Stimulated activated naive CD4-positive, alpha-beta T cell (primary cell): ENCODE data around the gene TBATA.

Experiments
- DNase-seq, 6 experiments: peaks; one replicate each; lab custom pipeline; 2025; lab: John Stamatoyannopoulos, UW

TBATA gene

GRCh38 chr10:70785190-70785589, at the start of gene TBATA:
TSS of gene TBATA (minus strand) at chr10:70785377. CDS start at chr10:70783379, 1,998 bp downstream.
- DNase-seq: no peak

- no peak for DNase-seq
Observed at GRCh38 chr10:70834441-70835151, 49.4 kb upstream of the TBATA start.

GRCh38 chr10:70834021-70834420, 48.8 kb upstream of the TBATA start:
- no peak for DNase-seq

- no peak for DNase-seq
Observed at GRCh38 chr10:70833601-70834000, 48.4 kb upstream of the TBATA start.

GRCh38 chr10:70832852-70833528, 47.8 kb upstream of the TBATA start:
- no peak for DNase-seq

GRCh38 chr10:70832221-70832620, 47.0 kb upstream of the TBATA start:
- DNase-seq: no peak

- DNase-seq: no peak
Observed at GRCh38 chr10:70830164-70830563, 45.0 kb upstream of the TBATA start.

GRCh38 chr10:70829543-70829942, 44.4 kb upstream of the TBATA start:
- DNase-seq: no peak

GRCh38 chr10:70828923-70829322, 43.7 kb upstream of the TBATA start:
- no peak for DNase-seq

GRCh38 chr10:70827086-70827757, 42.0 kb upstream of the TBATA start:
- no peak for DNase-seq

- no peak for DNase-seq
Observed at GRCh38 chr10:70822076-70822820, 37.1 kb upstream of the TBATA start.

- DNase-seq: peak in 1 of 6 experiments; percentile 10
Observed at GRCh38 chr10:70820976-70821750, 36.0 kb upstream of the TBATA start.

- DNase-seq: peak; percentile 8 to 60 (median 26)
Observed at GRCh38 chr10:70816220-70816894, 31.2 kb upstream of the TBATA start.

- peak; percentile 54 to 86 (median 76) for DNase-seq
Observed at GRCh38 chr10:70815504-70816219, 30.5 kb upstream of the TBATA start, which contains the start of gene SGPL1. TSS of gene SGPL1 (plus strand) at chr10:70815948. CDS start at chr10:70816854, 906 bp downstream.

- DNase-seq: no peak
Observed at GRCh38 chr10:70814126-70814525, 28.9 kb upstream of the TBATA start.

- DNase-seq: no peak
Observed at GRCh38 chr10:70812814-70813213, 27.6 kb upstream of the TBATA start.

GRCh38 chr10:70811881-70812280, 26.7 kb upstream of the TBATA start:
- no peak for DNase-seq

- DNase-seq: no peak
Observed at GRCh38 chr10:70810967-70811366, 25.8 kb upstream of the TBATA start.

GRCh38 chr10:70809726-70810125, 24.5 kb upstream of the TBATA start:
- no peak for DNase-seq

- DNase-seq: no peak
Observed at GRCh38 chr10:70809011-70809611, 23.9 kb upstream of the TBATA start.
